Liver (tissue), 3 donors: ENCODE results near the gene CRB2.

Experiments used
- EGR1 ChIP-seq, 2 donors: IDR thresholded peaks; 2 replicates each; pipeline ENCODE4 v1.6.1; 2016 to 2018; ENCODE audit warnings: antibody characterized with exemption in 2 of 2, low read depth in 2 of 2
- HNF4A ChIP-seq, 2 donors: conservative IDR thresholded peaks; 2 replicates each; pipeline ENCODE4 v1.6.1; 2016; ENCODE audit warnings: antibody characterized with exemption in 2 of 2, mild to moderate bottlenecking in 2 of 2
- SP1 ChIP-seq: IDR thresholded peaks from 2 replicates; pipeline ENCODE4 v1.6.1; 2018; ENCODE audit warnings: antibody characterized with exemption, mild to moderate bottlenecking
- YY1 ChIP-seq: IDR thresholded peaks from 2 replicates; pipeline ENCODE4 v1.6.1; 2016; ENCODE audit warnings: antibody characterized with exemption, mild to moderate bottlenecking
- TF ChIP-seq, protein P1 (sequence below): fragments of 150-350 bp; IDR thresholded peaks from 2 replicates; pipeline ENCODE4 v1.5.1; 2017; ENCODE audit warnings: improper control_type of control experiment, low read depth, low read length; ENCODE audit not compliant: missing input control
- TF ChIP-seq, protein P2 (sequence below): IDR thresholded peaks from 2 replicates; pipeline ENCODE4 v1.6.1; 2016; ENCODE audit warnings: antibody characterized with exemption
- donor health status: healthy.
- donor health status: healthy.

DNA sequence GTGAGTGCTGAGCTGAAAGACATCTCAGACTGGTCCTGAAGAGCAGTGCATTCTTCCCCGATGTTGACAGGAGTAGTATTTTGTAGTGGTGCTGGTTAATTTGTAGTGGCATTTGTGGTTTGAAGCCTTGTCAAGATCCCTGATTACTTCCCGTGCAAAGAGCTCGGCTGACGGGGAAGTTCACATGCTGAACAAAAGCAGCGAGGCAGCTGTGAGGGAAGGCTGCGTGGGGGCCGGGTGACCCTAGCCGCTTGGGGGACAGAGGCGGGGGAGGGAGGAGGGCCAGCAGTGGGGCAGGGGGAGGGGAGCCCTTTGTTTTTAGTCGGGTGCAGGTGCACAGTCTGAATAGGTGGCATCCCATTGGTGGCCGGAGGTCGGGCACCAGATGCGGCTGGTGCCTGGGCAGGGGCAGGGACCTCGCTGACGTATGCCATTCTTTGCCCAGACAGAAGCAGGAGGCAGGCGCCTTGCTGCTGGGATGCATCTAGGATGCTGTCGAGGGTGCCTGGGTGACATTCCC is 64.7 kb downstream of the CRB2 start:
- TF ChIP-seq, protein P1, sequence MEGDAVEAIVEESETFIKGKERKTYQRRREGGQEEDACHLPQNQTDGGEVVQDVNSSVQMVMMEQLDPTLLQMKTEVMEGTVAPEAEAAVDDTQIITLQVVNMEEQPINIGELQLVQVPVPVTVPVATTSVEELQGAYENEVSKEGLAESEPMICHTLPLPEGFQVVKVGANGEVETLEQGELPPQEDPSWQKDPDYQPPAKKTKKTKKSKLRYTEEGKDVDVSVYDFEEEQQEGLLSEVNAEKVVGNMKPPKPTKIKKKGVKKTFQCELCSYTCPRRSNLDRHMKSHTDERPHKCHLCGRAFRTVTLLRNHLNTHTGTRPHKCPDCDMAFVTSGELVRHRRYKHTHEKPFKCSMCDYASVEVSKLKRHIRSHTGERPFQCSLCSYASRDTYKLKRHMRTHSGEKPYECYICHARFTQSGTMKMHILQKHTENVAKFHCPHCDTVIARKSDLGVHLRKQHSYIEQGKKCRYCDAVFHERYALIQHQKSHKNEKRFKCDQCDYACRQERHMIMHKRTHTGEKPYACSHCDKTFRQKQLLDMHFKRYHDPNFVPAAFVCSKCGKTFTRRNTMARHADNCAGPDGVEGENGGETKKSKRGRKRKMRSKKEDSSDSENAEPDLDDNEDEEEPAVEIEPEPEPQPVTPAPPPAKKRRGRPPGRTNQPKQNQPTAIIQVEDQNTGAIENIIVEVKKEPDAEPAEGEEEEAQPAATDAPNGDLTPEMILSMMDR = no peak
- no peak for TF ChIP-seq HNF4A (conservative IDR thresholded peaks at IDR 0.05)
- TF ChIP-seq SP1 = no peak
- no peak for TF ChIP-seq EGR1 (IDR thresholded peaks at IDR 0.05; ENCODE audit: low read depth in 2 of 2)
- TF ChIP-seq, protein P2, sequence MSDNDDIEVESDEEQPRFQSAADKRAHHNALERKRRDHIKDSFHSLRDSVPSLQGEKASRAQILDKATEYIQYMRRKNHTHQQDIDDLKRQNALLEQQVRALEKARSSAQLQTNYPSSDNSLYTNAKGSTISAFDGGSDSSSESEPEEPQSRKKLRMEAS = no peak
- TF ChIP-seq YY1 = no peak
